ACHN (cell line): ENCODE results near the gene NLRP3.
"Not testable (repeated sequence)": the region's sequence is repeated elsewhere in the genome, so short reads cannot be mapped to it uniquely, and the experiment has no call there.

ENCODE experiments used
- DNase-seq: peaks from one replicate; pipeline ENCODE4 v3.0.0-alpha.2; 2015
- in situ Hi-C: cut with HindIII; loops from 2 replicates; pipeline ENCODE4 v1.10.0; 2017; ENCODE audit warnings: low sequenced_read_pairs, low pct_ligation_motif_present, low pct_unique_long_range_greater_than_20kb

NLRP3 gene

GRCh38 chr1:247453997-247454396, 38.0 kb downstream of the NLRP3 start:
- in situ Hi-C loops, result no loop called here

GRCh38 chr1:247456021-247456420, 40.0 kb downstream of the NLRP3 start:
- in situ Hi-C loops, result no loop called here

More at GRCh38 chr1:247453997-247454396, 38.0 kb downstream of the NLRP3 start:
- no peak for DNase-seq

DNA sequence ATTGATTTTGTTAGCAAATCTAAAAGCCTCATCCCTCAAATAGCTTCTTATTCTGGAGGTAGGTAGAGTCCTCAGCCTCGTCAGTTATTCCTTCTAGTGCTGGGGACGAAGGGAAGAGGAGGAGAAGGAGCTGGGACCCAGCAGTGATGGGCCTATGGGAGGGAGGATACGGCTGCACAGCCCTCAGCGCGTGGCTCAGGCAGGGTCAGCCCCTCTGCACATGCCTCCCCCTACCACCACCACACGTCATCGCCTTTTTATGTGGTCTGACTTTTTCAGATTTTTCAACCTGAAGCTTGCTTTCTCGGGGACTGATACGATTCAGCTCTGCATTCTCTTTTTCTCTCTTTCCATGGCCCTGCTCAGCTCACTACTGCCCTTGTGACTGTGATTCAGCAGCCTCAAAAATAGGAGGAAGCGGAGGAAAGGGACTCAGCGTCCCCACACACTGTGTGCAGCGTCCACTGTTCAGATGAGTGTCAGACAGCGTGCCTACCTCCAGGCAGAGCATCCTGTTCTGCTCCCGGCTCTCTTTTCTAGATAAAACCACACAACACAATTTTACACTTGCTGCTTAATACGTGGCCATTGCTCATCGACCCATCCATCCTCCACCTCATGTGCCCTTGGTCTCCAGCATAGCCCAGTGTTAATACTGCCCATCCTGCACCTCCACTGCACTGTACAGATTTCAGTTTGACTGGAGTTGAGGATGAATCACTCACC, 41.1 kb downstream of the NLRP3 start:
- in situ Hi-C loops, result no loop called here
- no peak for DNase-seq

More at GRCh38 chr1:247456021-247456420, 40.0 kb downstream of the NLRP3 start:
- DNase-seq, result no peak

DNA sequence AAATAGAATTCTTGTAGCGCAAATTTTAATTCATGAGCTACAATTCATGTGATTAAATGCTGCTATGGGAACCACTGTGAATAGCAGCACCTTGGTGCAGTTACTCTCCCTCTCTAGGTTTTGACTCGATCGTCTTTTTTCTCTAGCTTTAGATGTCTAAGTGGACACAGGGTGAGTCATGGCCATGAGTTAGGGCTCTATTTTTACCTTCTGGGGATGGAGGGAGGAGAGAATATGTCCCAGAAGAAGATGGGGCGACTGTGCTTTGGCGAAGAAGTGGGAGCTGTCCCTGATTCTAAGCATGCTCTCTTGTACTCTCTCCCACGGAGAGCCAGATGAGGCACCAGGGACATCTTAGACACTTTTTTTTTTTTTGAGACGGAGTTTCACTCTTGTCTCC, 43.5 kb downstream of the NLRP3 start:
- in situ Hi-C loops, result no loop called here
- no peak for DNase-seq

- DNase-seq, result no peak
- in situ Hi-C loops, result no loop called here
Observed at GRCh38 chr1:247465796-247466195, 49.8 kb downstream of the NLRP3 start.

DNA sequence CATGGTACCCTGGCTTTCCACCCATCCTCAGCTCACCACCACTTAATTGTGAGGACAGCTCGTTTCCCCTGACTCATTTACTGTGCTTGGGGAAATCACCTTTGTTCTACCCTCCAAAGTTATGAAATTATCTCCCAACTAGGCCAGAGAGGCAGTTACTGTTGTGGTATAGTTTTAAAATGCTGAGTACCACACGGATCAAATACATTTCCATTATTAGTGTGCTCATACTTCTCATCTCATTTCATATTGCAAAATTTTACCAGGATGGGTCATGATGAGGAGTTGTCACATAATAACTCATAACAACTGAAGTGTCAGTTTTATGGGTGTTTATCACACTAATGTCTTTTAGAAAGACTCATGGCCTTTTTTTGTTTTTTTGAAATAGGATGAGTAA, 51.2 kb downstream of the NLRP3 start:
- no peak for DNase-seq
- in situ Hi-C loops, result no loop called here

DNA sequence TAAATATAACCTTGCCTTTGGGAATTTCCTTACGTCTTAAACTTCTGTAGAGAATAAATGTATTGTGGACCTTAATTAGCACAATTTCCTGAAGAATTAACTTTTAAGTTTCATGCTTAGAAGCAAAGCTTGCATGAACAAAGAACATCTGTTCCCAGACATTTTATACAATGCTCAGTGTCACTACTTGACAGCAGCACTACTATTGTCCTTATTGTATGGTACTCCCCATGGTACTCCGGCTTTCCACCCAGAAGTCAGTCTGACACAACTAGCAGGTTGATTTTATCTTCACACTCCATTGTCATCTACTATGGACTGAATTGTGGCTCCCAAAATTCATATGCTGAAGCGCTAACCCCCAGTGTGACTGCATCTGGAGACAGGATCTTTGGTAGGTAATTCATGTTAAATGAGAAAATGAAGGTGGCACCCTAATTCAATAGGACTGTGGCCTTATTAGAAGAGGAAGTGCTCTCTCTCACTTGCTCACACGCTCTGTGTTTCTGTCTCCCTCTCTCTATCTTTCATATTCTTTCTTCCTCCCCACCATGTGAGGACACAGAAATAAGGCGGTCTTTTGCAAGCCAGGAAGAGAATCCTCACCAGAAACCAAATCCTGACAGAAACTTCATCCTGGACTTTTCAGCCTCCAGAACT, 52.6 kb downstream of the NLRP3 start:
- DNase-seq, result no peak
- in situ Hi-C loops, result no loop called here

DNA sequence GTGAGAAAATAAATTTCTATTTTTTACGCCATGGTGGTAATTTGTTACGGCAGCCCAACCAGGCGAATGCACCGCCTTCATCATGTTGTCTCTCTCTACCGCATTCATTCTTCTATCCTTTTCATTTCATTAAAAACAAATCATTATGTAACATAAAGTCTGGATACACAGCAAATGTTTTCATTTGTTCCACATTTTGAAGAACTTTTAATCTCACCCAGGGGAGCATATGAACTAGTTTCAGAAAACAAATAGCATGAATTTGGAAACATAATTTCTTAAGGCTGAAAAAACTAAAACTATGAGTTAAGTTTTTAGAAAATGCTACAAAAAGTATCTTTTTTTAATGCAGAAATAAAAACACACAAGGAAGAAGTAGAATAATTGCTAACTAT, 53.2 kb downstream of the NLRP3 start:
- in situ Hi-C loops, result no loop called here
- no peak for DNase-seq

DNA sequence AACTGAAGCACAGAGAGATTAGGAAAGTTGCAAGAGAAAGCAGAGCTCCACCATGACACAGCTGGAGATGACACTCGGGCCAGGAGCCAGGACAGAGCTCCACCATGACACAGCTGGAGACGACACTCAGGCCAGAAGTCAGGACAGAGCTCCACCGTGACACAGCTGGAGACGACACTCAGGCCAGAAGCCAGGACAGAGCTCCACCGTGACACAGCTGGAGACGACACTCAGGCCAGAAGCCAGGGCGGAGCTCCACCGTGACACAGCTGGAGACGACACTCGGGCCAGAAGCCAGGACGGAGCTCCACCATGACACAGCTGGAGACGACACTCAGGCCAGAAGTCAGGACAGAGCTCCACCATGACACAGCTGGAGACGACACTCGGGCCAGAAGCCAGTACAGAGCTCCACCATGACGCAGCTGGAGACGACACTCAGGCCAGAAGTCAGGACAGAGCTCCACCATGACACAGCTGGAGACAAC, 55.0 kb downstream of the NLRP3 start:
- in situ Hi-C loops, DNase-seq: not testable (repeated sequence)

GRCh38 chr1:247471445-247472016, 55.6 kb downstream of the NLRP3 start:
- in situ Hi-C loops, result no loop called here
- no peak for DNase-seq

- in situ Hi-C loops, result no loop called here
- no peak for DNase-seq
Observed at GRCh38 chr1:247472035-247472434, 56.1 kb downstream of the NLRP3 start.

GRCh38 chr1:247474367-247474766, 58.4 kb downstream of the NLRP3 start:
- in situ Hi-C loops, result no loop called here
- DNase-seq, result no peak

- no peak for DNase-seq
- in situ Hi-C loops, result no loop called here
Observed at GRCh38 chr1:247475793-247476192, 59.8 kb downstream of the NLRP3 start.

DNA sequence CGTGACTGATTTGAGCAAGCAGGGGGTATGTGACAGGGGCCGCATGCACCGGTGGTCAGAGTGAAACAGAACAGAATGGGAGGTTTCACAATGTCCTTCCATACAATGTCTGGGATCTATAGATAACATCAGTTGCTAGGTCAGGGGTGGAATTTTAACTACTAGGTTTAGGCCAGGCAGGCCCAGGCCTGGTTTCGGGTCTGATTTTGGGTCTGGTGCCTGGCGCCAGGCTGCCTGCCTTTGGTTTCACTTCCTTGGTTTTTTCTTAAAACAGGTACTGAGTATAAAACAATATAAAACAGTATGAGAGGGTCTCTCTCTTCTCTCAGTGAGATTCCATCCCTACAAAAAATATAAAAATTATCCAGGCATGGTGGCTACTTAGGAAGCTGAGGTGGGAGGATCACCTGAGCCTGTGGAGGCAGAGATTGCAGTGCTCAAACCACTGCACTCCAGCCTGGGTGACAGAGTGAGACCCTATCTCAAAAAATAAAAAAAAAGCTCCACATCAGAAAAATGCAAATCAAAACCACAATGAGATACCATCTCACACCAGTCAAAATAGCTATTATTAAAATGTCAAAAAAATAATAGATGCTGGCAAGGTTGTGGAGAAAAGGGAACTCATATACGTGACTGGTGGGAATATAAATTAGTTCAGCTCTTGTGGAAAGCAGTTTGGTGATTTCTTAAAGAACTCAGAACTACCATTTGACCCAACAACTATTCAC, 60.5 kb downstream of the NLRP3 start:
- in situ Hi-C loops, DNase-seq: not testable (repeated sequence)

- in situ Hi-C loops, result no loop called here
- DNase-seq, result no peak
Observed at GRCh38 chr1:247482747-247483146, 66.8 kb downstream of the NLRP3 start.

GRCh38 chr1:247487057-247487456, 71.1 kb downstream of the NLRP3 start:
- peak; percentile 54 for DNase-seq
- in situ Hi-C loops, result no loop called here

- DNase-seq, result no peak
- in situ Hi-C loops, result no loop called here
Observed at GRCh38 chr1:247491328-247491727, 75.4 kb downstream of the NLRP3 start.

DNA sequence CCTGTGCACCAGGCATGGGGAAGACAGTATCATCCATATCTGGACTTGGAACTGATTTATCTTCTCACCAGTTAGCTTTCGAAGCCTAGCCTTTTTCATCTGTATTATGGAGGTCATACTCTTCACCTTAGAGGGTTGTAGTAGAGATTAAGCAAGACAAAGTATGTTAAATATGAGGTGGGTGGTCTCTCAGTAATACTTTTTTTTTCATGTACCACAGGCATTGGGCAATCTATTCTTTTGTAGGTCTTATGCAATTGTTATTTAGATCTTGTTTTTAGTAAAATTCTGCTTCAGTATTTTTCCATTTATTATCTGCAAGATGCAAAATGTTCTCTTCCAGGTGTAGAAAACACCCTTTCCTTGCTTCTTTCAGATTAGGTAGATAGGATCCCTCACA, 77.1 kb downstream of the NLRP3 start:
- no peak for DNase-seq
- in situ Hi-C loops, result no loop called here

GRCh38 chr1:247494767-247495166, 78.8 kb downstream of the NLRP3 start:
- in situ Hi-C loops, result no loop called here
- DNase-seq, result no peak
